Neural progenitor cell (in vitro differentiated cells): ENCODE data around the gene CALCR. TPM values are rescaled to one million over a fixed set of nuclear protein-coding genes. Genes with fewer than 3 reads are reported as not detected.
A peak's percentile ranks its signal among the peaks of the same experiment; 100 is the strongest.

Experiments
- DNase-seq: peaks from one replicate; pipeline ENCODE4 v3.0.0-alpha.2; 2016; ENCODE audit warnings: low spot score
- H2AFZ ChIP-seq: fragments of 200-600 bp; sonication (generic); replicated peaks from 2 replicates; pipeline ENCODE4 v1.6.1; 2016; ENCODE audit warnings: antibody characterized with exemption
- H3F3A ChIP-seq: fragments of 200-600 bp; sonication (generic); 2 replicates; pipeline ENCODE4 v1.6.1; 2016; ENCODE audit warnings: antibody characterized with exemption, low read depth
- H3K27ac ChIP-seq: fragments of 200-600 bp; sonication (generic); 2 replicates; pipeline ENCODE4 v1.5.1; 2016; ENCODE audit warnings: mild to moderate bottlenecking
- H3K27me3 ChIP-seq: fragments of 200-600 bp; sonication (generic); 2 replicates; pipeline ENCODE4 v1.6.1; 2016; ENCODE audit warnings: mild to moderate bottlenecking, moderate library complexity
- H3K36me3 ChIP-seq: fragments of 200-600 bp; sonication (generic); 2 replicates; pipeline ENCODE4 v1.5.1; 2016
- H3K4me1 ChIP-seq: fragments of 200-600 bp; sonication (generic); 2 replicates; pipeline ENCODE4 v1.6.1; 2016; ENCODE audit warnings: mixed run types
- H3K4me2 ChIP-seq: fragments of 200-600 bp; sonication (generic); 2 replicates; pipeline ENCODE4 v1.6.1; 2016
- H3K4me3 ChIP-seq: fragments of 200-600 bp; sonication (generic); 2 replicates; pipeline ENCODE4 v1.5.1; 2016
- H3K79me2 ChIP-seq: fragments of 200-600 bp; sonication (generic); 2 replicates; pipeline ENCODE4 v1.6.1; 2016; ENCODE audit warnings: low read depth
- H3K9ac ChIP-seq: fragments of 200-600 bp; sonication (generic); 2 replicates; pipeline ENCODE4 v1.6.1; 2016
- H3K9me3 ChIP-seq: fragments of 200-600 bp; sonication (generic); 2 replicates; pipeline ENCODE4 v1.5.1; 2016; ENCODE audit warnings: low read depth
- H4K20me1 ChIP-seq: fragments of 200-600 bp; sonication (generic); 2 replicates; pipeline ENCODE4 v1.6.1; 2016; ENCODE audit warnings: low read depth
- H3K27ac Mint-ChIP-seq: 3 replicates; pipeline ENCODE4 v1.8.0; 2021; ENCODE audit warnings: mixed read lengths
- H3K27me3 Mint-ChIP-seq: 2 replicates; pipeline ENCODE4 v1.8.0; 2022; ENCODE audit warnings: low read depth, mild to moderate bottlenecking, inconsistent platforms, moderate library complexity, mixed read lengths; ENCODE audit not compliant: insufficient read depth
- H3K36me3 Mint-ChIP-seq: 3 replicates; pipeline ENCODE4 v1.8.0; 2021; ENCODE audit warnings: mixed read lengths
- H3K4me1 Mint-ChIP-seq: 3 replicates; pipeline ENCODE4 v1.8.0; 2021; ENCODE audit warnings: mixed read lengths
- H3K4me3 Mint-ChIP-seq: 3 replicates; pipeline ENCODE4 v1.8.0; 2021; ENCODE audit warnings: mild to moderate bottlenecking, moderate library complexity, mixed read lengths
- H3K9me3 Mint-ChIP-seq: 3 replicates; pipeline ENCODE4 v1.8.0; 2020; ENCODE audit warnings: mixed read lengths
- CTCF ChIP-seq: fragments of 200-600 bp; sonication (generic); IDR thresholded peaks from 2 replicates; pipeline ENCODE4 v1.5.1; 2017; ENCODE audit warnings: antibody characterized with exemption, mild to moderate bottlenecking
- EZH2 ChIP-seq: fragments of 200-600 bp; sonication (generic); IDR thresholded peaks from 2 replicates; pipeline ENCODE4 v1.6.1; 2017; ENCODE audit warnings: antibody characterized with exemption, mild to moderate bottlenecking, moderate library complexity
- EZH2phosphoT487 ChIP-seq: fragments of 200-600 bp; sonication (generic); IDR thresholded peaks from 2 replicates; pipeline ENCODE4 v1.6.1; 2017; ENCODE audit warnings: antibody characterized with exemption
- microRNA counts: library from miRNA; unstranded; fragments of <30 nt; microRNA quantifications from one replicate; lab custom pipeline; 2016
- microRNA-seq: library from miRNA; unstranded; fragments of <30 nt; microRNA quantifications from one replicate; pipeline ENCODE4, GENCODE V29; 2016
- small RNA-seq: library from RNA; depleted of rRNA; stranded (forward); fragments of <200 nt; gene quantifications from one replicate; pipeline ENCODE3, GENCODE V24; 2015
- total RNA-seq: library from RNA; depleted of rRNA; stranded (reverse); fragments of >200 nt; gene quantifications from 2 replicates; pipeline ENCODE4 v1.2.3, GENCODE V29; 2015; ENCODE audit warnings: low replicate concordance

CALCR gene
- total RNA-seq, 1 donor from 2014 or later: not detected

GRCh38 chr7:93382362-93382761, 192.2 kb downstream of the CALCR start:
- Histone ChIP-seq H3K9me3 (no peaks in the 10 kb centered on the region), H3K4me3 (no peak overlapping the region), H3K36me3 (no peaks in the 10 kb centered on the region), H3K79me2 (no peaks in the 10 kb centered on the region), H3F3A (no peaks in the 10 kb centered on the region), H4K20me1 (no peaks in the 10 kb centered on the region), H3K27ac (no peak overlapping the region), H3K9ac (no peak overlapping the region), H3K27me3 (no peaks in the 10 kb centered on the region), H2AFZ (no peak overlapping the region), H3K4me1 (no peaks in the 10 kb centered on the region), H3K4me2 (no peak overlapping the region)
- no peaks in the 10 kb centered on the region for H3K9me3 Mint-ChIP-seq
- no peaks in the 10 kb centered on the region for H3K4me1 Mint-ChIP-seq
- TF ChIP-seq EZH2 (no peak), EZH2phosphoT487 (no peak), CTCF (no peak)
- no peaks in the 10 kb centered on the region for H3K27me3 Mint-ChIP-seq
- no peak overlapping the region for H3K4me3 Mint-ChIP-seq
- no peaks in the 10 kb centered on the region for H3K36me3 Mint-ChIP-seq
- DNase-seq: no peak
- no peak overlapping the region for H3K27ac Mint-ChIP-seq

- Mint-ChIP-seq H3K27me3 (peaks cover 3% of the 10 kb centered on the region), H3K36me3 (no peaks in the 10 kb centered on the region), H3K27ac (no peak overlapping the region)
Observed at GRCh38 chr7:93378131-93378760, 196.3 kb downstream of the CALCR start.

DNA sequence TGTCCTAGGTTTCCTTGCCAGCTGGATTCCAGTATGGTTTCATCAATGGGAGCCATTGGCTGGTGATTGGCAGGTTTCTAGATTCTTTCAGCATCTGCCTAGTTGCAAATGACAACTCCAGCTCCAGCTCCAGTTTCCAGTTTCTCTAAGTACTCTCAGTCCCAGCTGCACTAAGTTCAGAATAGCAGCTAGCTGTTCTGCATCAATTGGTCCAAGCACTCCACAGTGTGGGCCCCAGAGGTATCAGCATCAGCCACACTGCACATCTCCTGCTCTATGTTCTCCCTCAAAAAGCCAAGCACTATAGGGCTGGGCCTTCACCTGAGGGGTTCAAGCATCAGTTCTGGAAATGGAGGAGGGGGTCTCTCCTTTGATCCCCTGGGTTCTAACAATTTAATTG, 198.9 kb downstream of the CALCR start:
- H3K4me3 ChIP-seq: no peak overlapping the region

More at GRCh38 chr7:93378131-93378760, 196.3 kb downstream of the CALCR start:
- no peaks in the 10 kb centered on the region for H3K4me1 Mint-ChIP-seq
- Histone ChIP-seq H3K4me1 (no peaks in the 10 kb centered on the region), H2AFZ (no peak overlapping the region), H3K27ac (no peak overlapping the region), H3K4me2 (no peak overlapping the region), H3K9me3 (no peaks in the 10 kb centered on the region), H3K36me3 (no peaks in the 10 kb centered on the region), H3F3A (no peaks in the 10 kb centered on the region), H3K9ac (no peak overlapping the region), H3K4me3 (no peak overlapping the region), H3K79me2 (no peaks in the 10 kb centered on the region), H4K20me1 (no peaks in the 10 kb centered on the region), H3K27me3 (no peaks in the 10 kb centered on the region)
- TF ChIP-seq CTCF: no peak
- no peak for TF ChIP-seq EZH2
- no peak for TF ChIP-seq EZH2phosphoT487
- H3K9me3 Mint-ChIP-seq: no peaks in the 10 kb centered on the region
- no peak for DNase-seq
- H3K4me3 Mint-ChIP-seq: no peak overlapping the region

More for the DNA sequence above, 198.9 kb downstream of the CALCR start:
- no peak overlapping the region for H3K27ac ChIP-seq
- no peaks in the 10 kb centered on the region for H3F3A ChIP-seq
- H3K4me1 ChIP-seq: no peaks in the 10 kb centered on the region
- H3K4me3 Mint-ChIP-seq: no peak overlapping the region
- H3K9me3 Mint-ChIP-seq: no peaks in the 10 kb centered on the region
- H3K27me3 Mint-ChIP-seq: peaks cover 3% of the 10 kb centered on the region
- no peak overlapping the region for H3K27ac Mint-ChIP-seq
- no peak for DNase-seq
- no peak overlapping the region for H3K9ac ChIP-seq
- no peaks in the 10 kb centered on the region for H3K27me3 ChIP-seq
- H3K36me3 Mint-ChIP-seq: no peaks in the 10 kb centered on the region
- no peaks in the 10 kb centered on the region for H3K4me1 Mint-ChIP-seq
- no peaks in the 10 kb centered on the region for H3K79me2 ChIP-seq
- H2AFZ ChIP-seq: no peak overlapping the region
- H4K20me1 ChIP-seq: no peaks in the 10 kb centered on the region
- H3K36me3 ChIP-seq: no peaks in the 10 kb centered on the region
- TF ChIP-seq EZH2phosphoT487: no peak
- TF ChIP-seq EZH2: no peak
- TF ChIP-seq CTCF: no peak
- H3K9me3 ChIP-seq: no peaks in the 10 kb centered on the region
- H3K4me2 ChIP-seq: no peak overlapping the region

MicroRNA genes within 50 kb of the gene (microRNA counts, 767-probe panel; counts per million panel counts)
- microRNA hsa-miR-489 (lab: Ali Mortazavi, UCI) (460 counts per million, percentile 90 among the panel's probes with 10 or more counts), microRNA hsa-miR-653 (lab: Ali Mortazavi, UCI) (460 counts per million, percentile 90 among the panel's probes with 10 or more counts)

Small RNAs within 50 kb of the gene (microRNA-seq; reads per million reads assigned to microRNA genes)
- 2.4 reads per million, percentile 9 among the genes with 10 or more reads in this experiment for gene MIR489
- 10.0 reads per million, percentile 37 among the genes with 10 or more reads in this experiment for gene MIR653

Small RNAs within 50 kb of the gene (small RNA-seq; reads per million reads assigned to genes)
- 0.45 reads per million, percentile 50 among the genes with 10 or more reads in this experiment for gene MIR489
- 0.18 reads per million for gene MIR653
